ENCODE results near the gene CA4. TPM values are rescaled to one million over a fixed set of nuclear protein-coding genes. Genes with fewer than 3 reads are reported as not detected.
A peak's percentile ranks its signal among the peaks of the same experiment; 100 is the strongest.

Gene CA4
- total and polyA plus RNA-seq, 9 of the 15 experiments (the other 6 are each of a cell fraction or from before 2014, with no cell fraction given): 0.13 TPM; not detected in 7

DNA sequence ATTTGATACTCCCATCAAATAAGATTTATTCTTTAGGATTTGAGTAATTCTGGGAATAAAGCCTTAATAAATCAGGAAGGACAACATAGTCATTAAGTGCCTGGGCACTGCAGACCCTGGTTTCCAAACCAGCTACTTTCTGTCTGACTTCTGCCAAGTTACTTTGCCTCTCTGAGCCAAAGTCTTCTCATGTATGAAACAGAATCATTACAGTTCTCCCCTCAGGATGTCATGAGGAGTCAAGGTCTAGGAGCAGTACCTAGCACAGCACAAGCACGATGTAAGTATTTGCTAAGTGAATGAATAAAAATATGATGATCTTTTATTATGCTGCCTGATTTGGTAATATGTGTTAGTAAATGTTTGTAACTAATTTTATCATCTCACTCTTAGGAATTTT is 40.6 kb upstream of the CA4 start:
- POLR2A ChIA-PET: no interaction called here
- ATAC-seq: no peak
- CTCF ChIA-PET (ENCODE audit: low intra/inter-chr PET ratio): interaction anchor here (0.7 kb wide), 1 partner anchor 380 kb away, joined by 3 read pairs; no protein-coding TSS in a partner anchor

More for the DNA sequence above, 40.6 kb upstream of the CA4 start:
- TF ChIP-seq ZBTB11 (CRISPR knock-in tag; IDR thresholded peaks at IDR 0.05) (peak in 1 of 3 experiments; percentile 84; a peak in 2 of 6 replicates), KLF6 (CRISPR knock-in tag; IDR thresholded peaks at IDR 0.05; ENCODE audit: borderline replicate concordance) (no peak), ZKSCAN3 (CRISPR knock-in tag; IDR thresholded peaks at IDR 0.05) (no peak), CUX1 (CRISPR knock-in tag; IDR thresholded peaks at IDR 0.05) (no peak), JUND (IDR thresholded peaks at IDR 0.05; ENCODE audit: borderline replicate concordance, low read depth, low read length) (no peak), JUND (tag; IDR thresholded peaks at IDR 0.05; ENCODE audit: borderline replicate concordance, low read depth, low read length) (no peak)
- TF ChIP-seq, protein P1, sequence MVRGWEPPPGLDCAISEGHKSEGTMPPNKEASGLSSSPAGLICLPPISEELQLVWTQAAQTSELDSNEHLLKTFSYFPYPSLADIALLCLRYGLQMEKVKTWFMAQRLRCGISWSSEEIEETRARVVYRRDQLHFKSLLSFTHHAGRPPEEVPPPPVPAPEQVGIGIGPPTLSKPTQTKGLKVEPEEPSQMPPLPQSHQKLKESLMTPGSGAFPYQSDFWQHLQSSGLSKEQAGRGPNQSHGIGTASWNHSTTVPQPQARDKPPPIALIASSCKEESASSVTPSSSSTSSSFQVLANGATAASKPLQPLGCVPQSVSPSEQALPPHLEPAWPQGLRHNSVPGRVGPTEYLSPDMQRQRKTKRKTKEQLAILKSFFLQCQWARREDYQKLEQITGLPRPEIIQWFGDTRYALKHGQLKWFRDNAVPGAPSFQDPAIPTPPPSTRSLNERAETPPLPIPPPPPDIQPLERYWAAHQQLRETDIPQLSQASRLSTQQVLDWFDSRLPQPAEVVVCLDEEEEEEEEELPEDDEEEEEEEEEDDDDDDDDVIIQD (CRISPR knock-in tag; IDR thresholded peaks at IDR 0.05): no peak
- Histone ChIP-seq H3K27me3 (ENCODE audit: control insufficient read depth in 2 of 2, insufficient read depth in 2 of 2, low read length in 2 of 2) (peaks cover 8 to 9% of the 10 kb centered on the region in 2 experiments; a peak in 2 of 5 replicates), H3K4me3 (no peak overlapping the region), H3K9me1 (ENCODE audit: control insufficient read depth, insufficient read depth, low read length) (no peaks in the 10 kb centered on the region), H3K36me3 (ENCODE audit: control insufficient read depth, insufficient read depth, low read length) (no peaks in the 10 kb centered on the region), H3K4me1 (replicated peaks in 1 of 2; ENCODE audit: control insufficient read depth in 2 of 2, insufficient read depth in 2 of 2, low read length in 2 of 2) (no peaks in the 10 kb centered on the region; a peak in 1 of 5 replicates), H3K9ac (ENCODE audit: insufficient read depth in 1 of 2, low read depth in 2 of 2, low read length in 2 of 2) (no peak overlapping the region), H3K9me3 (replicated peaks; ENCODE audit: control insufficient read depth, insufficient read depth, low read depth, low read length) (no peaks in the 10 kb centered on the region), H3K79me2 (ENCODE audit: control insufficient read depth, insufficient read depth, low read length) (no peaks in the 10 kb centered on the region), H3K27ac (ENCODE audit: extremely low read depth, low read depth, low read length) (no peak overlapping the region), H3K4me2 (ENCODE audit: insufficient read depth, low read length) (no peak overlapping the region), H2AFZ (ENCODE audit: low read depth, low read length) (no peak overlapping the region), H4K20me1 (replicated peaks; ENCODE audit: control insufficient read depth, insufficient read depth, low read length) (no peaks in the 10 kb centered on the region)
- no TSS peak for BruUV-seq (replicated peaks)
- in situ Hi-C loops (cut with MboI): loop anchor here (10.0 kb wide), 1 partner anchor 536 kb away; no protein-coding TSS in a partner anchor
- peak in 1 of 4 experiments; percentile 0 for DNase-seq (ENCODE audit: extremely low read depth in 1 of 4, low spot score in 3 of 4)
- FAIRE-seq: no peak
- intact Hi-C loops (cut with micrococcal nuclease): no loop called here
- WGBS (ENCODE audit: insufficient coverage, low coverage, missing lambda C conversion rate): 4% methylated on average over 1 of the region's 1 CpG
